GM04504 (cell line): ENCODE results near the gene GAS7.
"Not testable (repeated sequence)": the region's sequence is repeated elsewhere in the genome, so short reads cannot be mapped to it uniquely, and the experiment has no call there.

Source experiments
- DNase-seq: peaks from one replicate; pipeline ENCODE4 v3.0.0-alpha.2; 2012; ENCODE audit warnings: low read depth

GAS7 gene

GRCh38 chr17:10021272-10021984, 177.0 kb downstream of the GAS7 start:
- DNase-seq: no peak

- DNase-seq: no peak
Measured at GRCh38 chr17:10019941-10020451, 178.4 kb downstream of the GAS7 start.

- no peak for DNase-seq
Measured at GRCh38 chr17:10018461-10018891, 179.9 kb downstream of the GAS7 start.

- not testable (repeated sequence) for DNase-seq
Measured at GRCh38 chr17:10016958-10017570, 181.3 kb downstream of the GAS7 start.

- no peak for DNase-seq
Measured at GRCh38 chr17:10013365-10014112, 184.9 kb downstream of the GAS7 start.

- DNase-seq: no peak
Measured at GRCh38 chr17:10010752-10011151, 187.7 kb downstream of the GAS7 start.

- DNase-seq: no peak
Measured at GRCh38 chr17:10003705-10004104, 194.7 kb downstream of the GAS7 start.

GRCh38 chr17:10002567-10003360, 195.6 kb downstream of the GAS7 start:
- DNase-seq: not testable (repeated sequence)

- DNase-seq: no peak
Measured at GRCh38 chr17:10001306-10001873, 197.0 kb downstream of the GAS7 start.

GRCh38 chr17:9999919-10000695, 198.3 kb downstream of the GAS7 start:
- no peak for DNase-seq

- DNase-seq: no peak
Measured at GRCh38 chr17:9998060-9998459, 200.3 kb downstream of the GAS7 start.

GRCh38 chr17:9994761-9995160, 203.6 kb downstream of the GAS7 start:
- DNase-seq: no peak

GRCh38 chr17:9991796-9992195, 206.6 kb downstream of the GAS7 start:
- no peak for DNase-seq

GRCh38 chr17:9991351-9991750, 207.1 kb downstream of the GAS7 start:
- no peak for DNase-seq

- DNase-seq: no peak
Measured at GRCh38 chr17:9987779-9988585, 210.4 kb downstream of the GAS7 start.

GRCh38 chr17:9986754-9987382, 211.5 kb downstream of the GAS7 start:
- DNase-seq: no peak

GRCh38 chr17:9985646-9986045, 212.8 kb downstream of the GAS7 start:
- no peak for DNase-seq

- no peak for DNase-seq
Measured at GRCh38 chr17:9984768-9985167, 213.6 kb downstream of the GAS7 start.

GRCh38 chr17:9982159-9982558, 216.2 kb downstream of the GAS7 start:
- no peak for DNase-seq
